Dermis microvascular lymphatic vessel endothelial cell (primary cell): Measurements from ENCODE around the gene GALR3. TPM values are rescaled to one million over a fixed set of nuclear protein-coding genes. Genes with fewer than 3 reads are reported as not detected.

ENCODE experiments used
- DNase-seq, 2 donors: peaks; one replicate each; pipeline versions ENCODE4 v3.0.0 to v3.0.0-alpha.2; 2010; ENCODE audit warnings: low read depth in 2 of 2
- total RNA-seq: library from RNA; depleted of rRNA; stranded (reverse); fragments of >200 nt; gene quantifications from 2 replicates; pipeline ENCODE4 v1.2.1, GENCODE V29; 2014

GALR3 gene
- total RNA-seq, 1 donor from 2014 or later: not detected

- DNase-seq: no peak
These were observed 42.3 kb downstream of the GALR3 start for GRCh38 chr22:37865510-37865909.

GRCh38 chr22:37870273-37870672 lies 47.1 kb downstream of the GALR3 start:
- no peak for DNase-seq

Other genes starting within 250 kb of the GALR3 start
- gene LGALS2, start 243.3 kb upstream of the GALR3 start, total RNA-seq: not detected in 2 replicates
- 42.0 and 62.8 TPM in 2 replicates for gene GGA1, start 214.5 kb upstream of the GALR3 start, total RNA-seq
- gene SH3BP1, start 183.7 kb upstream of the GALR3 start, total RNA-seq: 0.89 and 1.3 TPM in 2 replicates
- gene PDXP, start 164.7 kb upstream of the GALR3 start, total RNA-seq: 6.7 and 9.2 TPM in 2 replicates
- gene LGALS1, start 147.7 kb upstream of the GALR3 start, total RNA-seq: 3,435 and 6,925 TPM in 2 replicates
- 15.9 and 17.6 TPM in 2 replicates for gene NOL12, start 137.0 kb upstream of the GALR3 start, total RNA-seq
- 95.9 and 142 TPM in 2 replicates for gene TRIOBP, start 126.3 kb upstream of the GALR3 start, total RNA-seq
- 16.9 and 24.6 TPM in 2 replicates for gene GCAT, start 15.4 kb upstream of the GALR3 start, total RNA-seq
- 20.5 and 23.4 TPM in 2 replicates for gene ANKRD54, start 21.0 kb downstream of the GALR3 start, total RNA-seq
- gene EIF3L, start 26.0 kb downstream of the GALR3 start, total RNA-seq: 290 and 470 TPM in 2 replicates
- gene MICALL1, start 82.9 kb downstream of the GALR3 start, total RNA-seq: 21.3 and 37.3 TPM in 2 replicates
- under 0.01 and 0.13 TPM in 2 replicates for gene C22orf23, start 130.2 kb downstream of the GALR3 start, total RNA-seq
- gene POLR2F, start 130.3 kb downstream of the GALR3 start, total RNA-seq: 38.8 and 44.9 TPM in 2 replicates
- gene SOX10, start 161.2 kb downstream of the GALR3 start, total RNA-seq: not detected in 2 replicates
- gene PICK1, start 234.0 kb downstream of the GALR3 start, total RNA-seq: 6.5 and 11.5 TPM in 2 replicates